LNCaP clone FGC (cell line): ENCODE data around the gene POU6F2.

Source experiments
- DNase-seq: peaks from one replicate; pipeline ENCODE4 v3.0.0-alpha.2; 2011; ENCODE audit warnings: low read depth
- H3K4me3 ChIP-seq: 2 replicates; pipeline ENCODE4 v1.5.1; 2011; ENCODE audit warnings: mild to moderate bottlenecking, low read depth, low read length, control low read depth
- TF ChIP-seq, protein P1 (sequence below): IDR thresholded peaks from 2 replicates; pipeline ENCODE4 v1.5.1; 2012; ENCODE audit warnings: mild to moderate bottlenecking; ENCODE audit not compliant: control insufficient read depth, insufficient read depth; ENCODE audit errors: extremely low read depth

The POU6F2 gene

DNA sequence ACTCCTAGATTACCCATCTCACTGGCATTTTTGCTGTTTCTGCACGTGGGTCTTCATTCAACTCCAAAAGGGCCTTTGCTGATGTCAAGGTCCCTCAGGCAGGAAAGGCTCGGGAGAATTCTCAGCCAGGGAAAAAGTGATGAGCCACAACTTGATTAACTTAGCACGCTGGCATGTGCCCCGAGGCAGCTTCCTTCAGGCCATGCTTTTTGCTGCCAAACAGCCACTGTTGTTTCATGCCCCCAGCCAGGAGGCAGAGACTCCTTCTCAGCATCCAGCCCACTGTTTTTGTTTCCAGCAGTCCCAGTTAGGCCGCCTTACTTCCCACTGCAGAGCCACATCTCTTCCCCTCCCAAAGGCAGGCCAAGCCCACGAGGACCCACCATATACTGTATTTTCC lies 322.0 kb downstream of the POU6F2 start:
- TF ChIP-seq, protein P1, sequence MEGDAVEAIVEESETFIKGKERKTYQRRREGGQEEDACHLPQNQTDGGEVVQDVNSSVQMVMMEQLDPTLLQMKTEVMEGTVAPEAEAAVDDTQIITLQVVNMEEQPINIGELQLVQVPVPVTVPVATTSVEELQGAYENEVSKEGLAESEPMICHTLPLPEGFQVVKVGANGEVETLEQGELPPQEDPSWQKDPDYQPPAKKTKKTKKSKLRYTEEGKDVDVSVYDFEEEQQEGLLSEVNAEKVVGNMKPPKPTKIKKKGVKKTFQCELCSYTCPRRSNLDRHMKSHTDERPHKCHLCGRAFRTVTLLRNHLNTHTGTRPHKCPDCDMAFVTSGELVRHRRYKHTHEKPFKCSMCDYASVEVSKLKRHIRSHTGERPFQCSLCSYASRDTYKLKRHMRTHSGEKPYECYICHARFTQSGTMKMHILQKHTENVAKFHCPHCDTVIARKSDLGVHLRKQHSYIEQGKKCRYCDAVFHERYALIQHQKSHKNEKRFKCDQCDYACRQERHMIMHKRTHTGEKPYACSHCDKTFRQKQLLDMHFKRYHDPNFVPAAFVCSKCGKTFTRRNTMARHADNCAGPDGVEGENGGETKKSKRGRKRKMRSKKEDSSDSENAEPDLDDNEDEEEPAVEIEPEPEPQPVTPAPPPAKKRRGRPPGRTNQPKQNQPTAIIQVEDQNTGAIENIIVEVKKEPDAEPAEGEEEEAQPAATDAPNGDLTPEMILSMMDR = no peak
- H3K4me3 ChIP-seq = no peak overlapping the region
- no peak for DNase-seq

DNA sequence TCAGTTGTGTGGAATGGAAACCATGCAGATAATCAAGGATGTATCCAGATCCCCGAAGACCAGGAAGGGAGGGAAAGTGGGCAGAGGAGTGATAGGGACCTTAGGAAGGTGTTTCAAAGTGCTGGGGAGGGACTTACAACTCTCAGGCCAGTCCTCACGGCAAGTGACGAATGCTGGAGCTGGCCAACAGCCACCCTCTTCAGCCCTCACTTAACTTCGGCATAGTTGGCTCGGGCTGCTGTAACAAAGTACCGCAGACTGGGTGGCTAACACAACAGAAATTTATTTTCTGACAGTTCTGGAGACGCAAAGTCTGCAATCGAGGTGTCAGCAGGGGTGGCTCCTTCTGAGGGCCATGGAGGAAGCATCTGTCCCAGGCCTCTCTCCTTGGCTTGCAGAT lies 322.6 kb downstream of the POU6F2 start:
- TF ChIP-seq, protein P1 = no peak
- DNase-seq = no peak
- H3K4me3 ChIP-seq = no peak overlapping the region

DNA sequence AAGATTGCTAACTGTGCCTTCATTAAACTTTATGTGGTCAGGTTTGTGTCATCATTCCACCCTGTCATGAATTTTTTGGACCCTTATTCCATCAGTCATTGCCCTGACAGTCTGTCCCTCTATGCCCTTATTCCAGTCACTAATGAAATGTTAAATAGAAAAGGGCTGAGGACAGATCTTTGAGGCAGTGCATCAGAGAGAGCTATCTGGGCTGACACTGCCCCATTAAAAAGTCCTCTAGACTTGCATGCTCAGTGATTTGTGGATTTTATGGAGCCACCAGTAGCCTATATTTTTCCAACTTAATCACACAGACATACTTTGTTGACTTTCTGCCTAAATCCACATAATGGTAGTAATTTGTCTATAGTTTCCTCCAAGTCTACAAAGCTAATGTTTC lies 323.8 kb downstream of the POU6F2 start:
- DNase-seq = no peak
- TF ChIP-seq, protein P1 = no peak
- H3K4me3 ChIP-seq = no peak overlapping the region

DNA sequence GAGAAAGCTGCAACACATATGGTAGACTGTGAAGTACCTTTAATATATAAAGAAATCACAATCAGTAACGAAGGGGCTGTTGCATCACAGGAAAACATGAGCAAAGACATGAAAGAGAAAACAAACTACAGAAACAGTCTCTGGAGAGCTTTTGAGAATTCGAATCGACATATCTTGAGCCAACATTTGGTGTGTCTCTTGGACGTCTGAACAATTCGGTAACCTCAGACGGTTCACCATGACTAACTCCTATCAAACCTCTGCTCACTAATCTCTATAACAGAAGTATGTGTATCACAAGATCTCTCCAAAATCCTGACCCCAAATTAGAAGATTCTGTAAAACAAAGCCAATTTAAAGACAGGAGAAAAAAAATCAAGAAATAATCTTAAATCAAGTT lies 326.5 kb downstream of the POU6F2 start:
- no peak for DNase-seq
- no peak overlapping the region for H3K4me3 ChIP-seq
- TF ChIP-seq, protein P1 = no peak

DNA sequence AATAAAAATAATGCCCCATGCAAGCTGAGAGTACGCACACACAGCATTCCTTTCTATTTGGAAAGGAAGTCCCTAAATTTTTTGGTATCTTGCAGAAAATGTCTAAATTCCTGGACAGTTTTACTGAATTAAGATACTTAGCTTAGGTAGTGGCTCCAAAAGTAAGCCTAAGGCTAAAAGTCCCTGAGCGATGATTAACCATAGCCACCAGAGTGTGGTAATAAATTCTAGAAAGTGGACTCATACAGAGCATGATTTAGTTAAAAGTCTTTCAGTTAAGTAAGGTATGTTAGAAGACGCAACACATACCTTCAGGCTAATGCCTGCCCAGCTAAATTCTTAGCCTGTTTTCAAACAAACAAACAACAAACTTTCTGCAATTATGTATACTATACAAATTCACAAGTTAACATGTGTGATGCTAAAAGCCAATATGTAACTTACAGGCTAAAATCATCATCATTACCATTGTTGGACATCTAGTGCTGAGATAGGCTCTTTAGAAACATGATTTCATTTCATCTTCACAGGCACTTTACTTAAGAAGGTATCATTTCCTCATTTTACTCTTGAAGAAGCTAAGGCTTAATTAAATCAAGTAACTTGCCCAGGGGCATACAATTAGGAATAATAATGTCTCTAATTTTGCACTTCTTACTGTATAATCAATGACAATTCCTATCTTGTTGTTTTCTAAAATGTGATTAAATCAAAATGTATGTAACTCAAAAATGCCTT lies 327.1 kb downstream of the POU6F2 start:
- TF ChIP-seq, protein P1 = no peak
- DNase-seq = no peak
- H3K4me3 ChIP-seq = no peak overlapping the region

DNA sequence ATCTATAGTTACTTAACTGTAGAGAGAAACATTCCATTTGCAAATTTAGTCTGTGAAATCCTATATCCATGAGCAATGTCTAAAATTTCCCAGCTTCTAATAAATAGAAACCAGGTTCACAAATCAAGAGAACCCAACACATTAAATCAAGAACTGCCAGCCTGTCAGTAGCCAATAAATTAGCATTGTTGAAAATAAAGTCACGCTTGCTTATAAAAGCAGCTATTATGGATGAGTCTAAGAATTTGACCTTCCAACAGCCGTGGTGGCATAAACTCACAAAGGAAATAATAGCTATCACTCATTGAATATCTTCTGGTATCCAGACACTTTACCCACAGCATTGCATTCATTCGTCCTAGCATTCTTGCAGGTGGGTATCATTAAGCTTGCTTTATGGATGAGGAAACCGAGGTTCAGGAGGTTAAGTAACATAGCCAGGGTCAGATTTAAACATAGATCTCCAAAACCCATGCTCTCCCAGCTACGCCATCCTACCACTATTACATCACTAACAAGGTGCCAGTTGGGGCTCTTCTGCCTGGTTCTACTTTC lies 328.4 kb downstream of the POU6F2 start:
- DNase-seq = no peak
- TF ChIP-seq, protein P1 = no peak
- no peak overlapping the region for H3K4me3 ChIP-seq

DNA sequence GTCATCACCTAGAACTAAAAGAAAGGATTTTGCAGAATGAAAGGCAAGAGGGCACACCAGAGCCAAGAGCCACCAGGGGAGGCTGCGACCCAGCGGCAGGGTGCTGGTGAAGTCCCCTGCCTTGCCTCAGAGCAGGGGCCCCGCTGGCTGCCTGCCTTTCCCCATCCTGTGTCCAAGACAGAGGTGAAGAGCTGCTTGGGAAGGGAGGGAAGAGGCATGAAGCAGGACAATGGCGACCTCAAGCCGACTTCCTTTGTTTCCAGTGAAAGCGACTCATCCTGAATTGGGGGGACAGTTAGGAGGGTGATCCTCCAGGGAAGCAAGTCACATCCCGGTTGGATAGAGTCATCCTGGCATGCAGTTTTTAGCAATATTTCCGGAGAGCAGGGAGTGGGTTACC lies 333.0 kb downstream of the POU6F2 start:
- DNase-seq = no peak
- TF ChIP-seq, protein P1 = no peak
- no peak overlapping the region for H3K4me3 ChIP-seq
